DND-41 (cell line): ENCODE results near the gene ZNF343.

Source experiments
- EZH2 ChIP-seq: IDR thresholded peaks from 3 replicates; pipeline ENCODE4 v1.6.1; 2012; ENCODE audit warnings: borderline replicate concordance, low read depth, mild to moderate bottlenecking, moderate library complexity, low read length, inconsistent platforms; ENCODE audit not compliant: severe bottlenecking
- TF ChIP-seq, protein P1 (sequence below): IDR thresholded peaks from 2 replicates; pipeline ENCODE4 v1.5.1; 2012; ENCODE audit warnings: borderline replicate concordance, low read length, moderate library complexity, mild to moderate bottlenecking; ENCODE audit not compliant: poor library complexity, severe bottlenecking; ENCODE audit errors: extremely low read depth

DNA sequence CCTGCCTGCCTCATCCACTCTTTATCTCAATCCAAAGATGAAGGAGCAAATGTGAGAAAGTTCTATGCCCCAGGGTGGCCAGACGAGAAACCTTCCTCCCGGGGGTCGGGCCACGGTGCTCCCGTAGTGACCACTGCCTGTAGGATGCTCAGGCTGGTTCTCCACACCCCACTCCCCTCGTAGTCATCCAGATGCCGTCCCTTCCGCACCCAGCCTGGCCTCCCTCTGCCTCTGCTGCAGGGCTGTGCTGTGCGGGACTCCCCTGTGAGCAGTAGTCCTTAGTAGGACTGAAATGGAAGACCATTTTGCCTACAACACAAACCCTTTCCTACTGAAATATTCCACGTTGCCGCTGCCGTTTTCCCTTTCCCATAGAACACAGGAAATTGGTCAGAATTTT lies 29.6 kb upstream of the ZNF343 start:
- TF ChIP-seq, protein P1, sequence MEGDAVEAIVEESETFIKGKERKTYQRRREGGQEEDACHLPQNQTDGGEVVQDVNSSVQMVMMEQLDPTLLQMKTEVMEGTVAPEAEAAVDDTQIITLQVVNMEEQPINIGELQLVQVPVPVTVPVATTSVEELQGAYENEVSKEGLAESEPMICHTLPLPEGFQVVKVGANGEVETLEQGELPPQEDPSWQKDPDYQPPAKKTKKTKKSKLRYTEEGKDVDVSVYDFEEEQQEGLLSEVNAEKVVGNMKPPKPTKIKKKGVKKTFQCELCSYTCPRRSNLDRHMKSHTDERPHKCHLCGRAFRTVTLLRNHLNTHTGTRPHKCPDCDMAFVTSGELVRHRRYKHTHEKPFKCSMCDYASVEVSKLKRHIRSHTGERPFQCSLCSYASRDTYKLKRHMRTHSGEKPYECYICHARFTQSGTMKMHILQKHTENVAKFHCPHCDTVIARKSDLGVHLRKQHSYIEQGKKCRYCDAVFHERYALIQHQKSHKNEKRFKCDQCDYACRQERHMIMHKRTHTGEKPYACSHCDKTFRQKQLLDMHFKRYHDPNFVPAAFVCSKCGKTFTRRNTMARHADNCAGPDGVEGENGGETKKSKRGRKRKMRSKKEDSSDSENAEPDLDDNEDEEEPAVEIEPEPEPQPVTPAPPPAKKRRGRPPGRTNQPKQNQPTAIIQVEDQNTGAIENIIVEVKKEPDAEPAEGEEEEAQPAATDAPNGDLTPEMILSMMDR, result no peak
- TF ChIP-seq EZH2, result no peak
